ENCODE results near the gene RNF5. TPM values are rescaled to one million over a fixed set of nuclear protein-coding genes. Genes with fewer than 3 reads are reported as not detected.

RNF5 gene
- total RNA-seq, 1 experiment from 2014 or later, result 31.6 TPM

- no peak for DNase-seq (ENCODE audit: extremely low read depth, low read depth)
Observed at GRCh38 chr6:32151863-32152768, 26.1 kb upstream of the RNF5 start, which contains the start of gene PRRT1. PRRT1 (minus strand) TSS chr6:32151939; CDS start chr6:32151827, 112 bp downstream.

- DNase-seq (ENCODE audit: extremely low read depth, low read depth), result peak; percentile 13
Observed at GRCh38 chr6:32152769-32153563, 25.2 kb upstream of the RNF5 start.

GRCh38 chr6:32153564-32154513, 24.4 kb upstream of the RNF5 start, which contains the start of gene PPT2:
PPT2 (plus strand) TSS chr6:32154141; CDS start chr6:32154595, 454 bp downstream.
- DNase-seq (ENCODE audit: extremely low read depth, low read depth), result peak; percentile 70

- DNase-seq (ENCODE audit: extremely low read depth, low read depth), result peak; percentile 56
Observed at GRCh38 chr6:32154514-32155161, 23.6 kb upstream of the RNF5 start.

GRCh38 chr6:32156891-32157290, 21.3 kb upstream of the RNF5 start:
- DNase-seq (ENCODE audit: extremely low read depth, low read depth), result no peak

- DNase-seq (ENCODE audit: extremely low read depth, low read depth), result no peak
Observed at GRCh38 chr6:32158052-32158451, 20.2 kb upstream of the RNF5 start.

- DNase-seq (ENCODE audit: extremely low read depth, low read depth), result no peak
Observed at GRCh38 chr6:32163559-32164258, 14.5 kb upstream of the RNF5 start.

- DNase-seq (ENCODE audit: extremely low read depth, low read depth), result no peak
Observed at GRCh38 chr6:32164295-32164694, 13.9 kb upstream of the RNF5 start, which contains the start of gene EGFL8. EGFL8 (plus strand) TSS chr6:32164595; CDS start chr6:32166166, 1,571 bp downstream.

- no peak for DNase-seq (ENCODE audit: extremely low read depth, low read depth)
Observed at GRCh38 chr6:32166411-32167061, 11.7 kb upstream of the RNF5 start.

- no peak for DNase-seq (ENCODE audit: extremely low read depth, low read depth)
Observed at GRCh38 chr6:32167154-32167760, 10.9 kb upstream of the RNF5 start.

GRCh38 chr6:32167761-32168262, 10.4 kb upstream of the RNF5 start:
- DNase-seq (ENCODE audit: extremely low read depth, low read depth), result no peak

GRCh38 chr6:32168350-32168749, 9.9 kb upstream of the RNF5 start:
- no peak for DNase-seq (ENCODE audit: extremely low read depth, low read depth)

GRCh38 chr6:32168807-32169591, 9.2 kb upstream of the RNF5 start:
- DNase-seq (ENCODE audit: extremely low read depth, low read depth), result no peak

- DNase-seq (ENCODE audit: extremely low read depth, low read depth), result no peak
Observed at GRCh38 chr6:32170294-32170693, 7.9 kb upstream of the RNF5 start.

- DNase-seq (ENCODE audit: extremely low read depth, low read depth), result no peak
Observed at GRCh38 chr6:32171234-32171633, 7.0 kb upstream of the RNF5 start.

- no peak for DNase-seq (ENCODE audit: extremely low read depth, low read depth)
Observed at GRCh38 chr6:32173051-32173727, 5.0 kb upstream of the RNF5 start.

GRCh38 chr6:32174416-32174815, 3.8 kb upstream of the RNF5 start:
- DNase-seq (ENCODE audit: extremely low read depth, low read depth), result no peak

Measured in NCI-H460 (cell line).